Measurements from ENCODE around the gene HDAC11. TPM values are rescaled to one million over a fixed set of nuclear protein-coding genes. Genes with fewer than 3 reads are reported as not detected.
"Not testable (repeated sequence)": the region's sequence is repeated elsewhere in the genome, so short reads cannot be mapped to it uniquely, and the experiment has no call there.

The HDAC11 gene
- total RNA-seq (2012; rRNA removed), result 2.2 and 4.6 TPM in 2 replicates

GRCh38 chr3:13479582-13480339, at the start of gene HDAC11:
HDAC11 (plus strand) TSS chr3:13480306; CDS start chr3:13480348, 42 bp downstream.
- Histone ChIP-seq H3K4me1 (ENCODE audit: control insufficient read depth, insufficient read depth, low read length) (peaks cover 14% of the 10 kb centered on the region), H3K9me3 (replicated peaks; ENCODE audit: low read length) (no peaks in the 10 kb centered on the region), H3K4me3 (ENCODE audit: low read length) (peak within 1 kb of the TSS; percentile 92), H3K36me3 (ENCODE audit: insufficient read depth, low read length) (no peaks in the 10 kb centered on the region), H3K4me2 (ENCODE audit: low read length) (peak within 1 kb of the TSS; percentile 100), H3K9ac (ENCODE audit: low read depth, low read length) (peak within 1 kb of the TSS; percentile 91), H3K27me3 (ENCODE audit: control insufficient read depth, insufficient read depth, low read length) (peaks cover 1% of the 10 kb centered on the region)

- not testable (repeated sequence) for H3K9ac ChIP-seq (ENCODE audit: low read depth, low read length); H3K4me3 ChIP-seq (ENCODE audit: low read length); H3K9me3 ChIP-seq (replicated peaks; ENCODE audit: low read length); H3K27me3 ChIP-seq (ENCODE audit: control insufficient read depth, insufficient read depth, low read length); H3K4me2 ChIP-seq (ENCODE audit: low read length); H3K4me1 ChIP-seq (ENCODE audit: control insufficient read depth, insufficient read depth, low read length); H3K36me3 ChIP-seq (ENCODE audit: insufficient read depth, low read length)
Observed at GRCh38 chr3:13430411-13430875, 49.7 kb upstream of the HDAC11 start.

- H3K4me2 ChIP-seq (ENCODE audit: low read length), result no peak overlapping the region
- H3K9ac ChIP-seq (ENCODE audit: low read depth, low read length), result no peak overlapping the region
- H3K4me3 ChIP-seq (ENCODE audit: low read length), result no peak overlapping the region
- H3K36me3 ChIP-seq (ENCODE audit: insufficient read depth, low read length), result no peaks in the 10 kb centered on the region
- no peaks in the 10 kb centered on the region for H3K4me1 ChIP-seq (ENCODE audit: control insufficient read depth, insufficient read depth, low read length)
- no peaks in the 10 kb centered on the region for H3K9me3 ChIP-seq (replicated peaks; ENCODE audit: low read length)
- H3K27me3 ChIP-seq (ENCODE audit: control insufficient read depth, insufficient read depth, low read length), result no peaks in the 10 kb centered on the region
Observed at GRCh38 chr3:13432093-13432492, 48.0 kb upstream of the HDAC11 start.

GRCh38 chr3:13433912-13434311, 46.2 kb upstream of the HDAC11 start:
- Histone ChIP-seq H3K4me3 (ENCODE audit: low read length) (no peak overlapping the region), H3K27me3 (ENCODE audit: control insufficient read depth, insufficient read depth, low read length) (no peaks in the 10 kb centered on the region), H3K4me1 (ENCODE audit: control insufficient read depth, insufficient read depth, low read length) (no peaks in the 10 kb centered on the region), H3K4me2 (ENCODE audit: low read length) (no peak overlapping the region), H3K9me3 (replicated peaks; ENCODE audit: low read length) (no peaks in the 10 kb centered on the region), H3K36me3 (ENCODE audit: insufficient read depth, low read length) (no peaks in the 10 kb centered on the region), H3K9ac (ENCODE audit: low read depth, low read length) (no peak overlapping the region)

- H3K27me3 ChIP-seq (ENCODE audit: control insufficient read depth, insufficient read depth, low read length), result not testable (repeated sequence)
Observed at GRCh38 chr3:13436213-13436612, 43.9 kb upstream of the HDAC11 start.

GRCh38 chr3:13440204-13440817, 39.8 kb upstream of the HDAC11 start:
- Histone ChIP-seq H3K27me3 (ENCODE audit: control insufficient read depth, insufficient read depth, low read length) (no peaks in the 10 kb centered on the region), H3K9me3 (replicated peaks; ENCODE audit: low read length) (no peaks in the 10 kb centered on the region), H3K36me3 (ENCODE audit: insufficient read depth, low read length) (no peaks in the 10 kb centered on the region), H3K4me2 (ENCODE audit: low read length) (no peak overlapping the region), H3K9ac (ENCODE audit: low read depth, low read length) (no peak overlapping the region), H3K4me3 (ENCODE audit: low read length) (no peak overlapping the region), H3K4me1 (ENCODE audit: control insufficient read depth, insufficient read depth, low read length) (no peaks in the 10 kb centered on the region)

More at GRCh38 chr3:13436213-13436612, 43.9 kb upstream of the HDAC11 start:
- not testable (repeated sequence) for H3K4me1 ChIP-seq (ENCODE audit: control insufficient read depth, insufficient read depth, low read length); H3K4me3 ChIP-seq (ENCODE audit: low read length); H3K9ac ChIP-seq (ENCODE audit: low read depth, low read length); H3K4me2 ChIP-seq (ENCODE audit: low read length); H3K36me3 ChIP-seq (ENCODE audit: insufficient read depth, low read length); H3K9me3 ChIP-seq (replicated peaks; ENCODE audit: low read length)

- H3K9ac ChIP-seq (ENCODE audit: low read depth, low read length); H3K36me3 ChIP-seq (ENCODE audit: insufficient read depth, low read length); H3K4me2 ChIP-seq (ENCODE audit: low read length): not testable (repeated sequence)
Observed at GRCh38 chr3:13442882-13443281, 37.2 kb upstream of the HDAC11 start.

GRCh38 chr3:13451301-13451673, 28.8 kb upstream of the HDAC11 start:
- H3K9ac ChIP-seq (ENCODE audit: low read depth, low read length), result peak overlapping the region; percentile 71
- peak overlapping the region; percentile 85 for H3K4me2 ChIP-seq (ENCODE audit: low read length)
- H3K9me3 ChIP-seq (replicated peaks; ENCODE audit: low read length), result no peaks in the 10 kb centered on the region
- H3K36me3 ChIP-seq (ENCODE audit: insufficient read depth, low read length), result no peaks in the 10 kb centered on the region
- peaks cover 6% of the 10 kb centered on the region for H3K27me3 ChIP-seq (ENCODE audit: control insufficient read depth, insufficient read depth, low read length)
- H3K4me3 ChIP-seq (ENCODE audit: low read length), result peak overlapping the region; percentile 72
- peaks cover 4% of the 10 kb centered on the region for H3K4me1 ChIP-seq (ENCODE audit: control insufficient read depth, insufficient read depth, low read length)

More at GRCh38 chr3:13442882-13443281, 37.2 kb upstream of the HDAC11 start:
- H3K27me3 ChIP-seq (ENCODE audit: control insufficient read depth, insufficient read depth, low read length); H3K4me1 ChIP-seq (ENCODE audit: control insufficient read depth, insufficient read depth, low read length); H3K4me3 ChIP-seq (ENCODE audit: low read length); H3K9me3 ChIP-seq (replicated peaks; ENCODE audit: low read length): not testable (repeated sequence)

- no peaks in the 10 kb centered on the region for H3K36me3 ChIP-seq (ENCODE audit: insufficient read depth, low read length)
- peak overlapping the region; percentile 85 for H3K4me2 ChIP-seq (ENCODE audit: low read length)
- peaks cover 6% of the 10 kb centered on the region for H3K27me3 ChIP-seq (ENCODE audit: control insufficient read depth, insufficient read depth, low read length)
- peaks cover 4% of the 10 kb centered on the region for H3K4me1 ChIP-seq (ENCODE audit: control insufficient read depth, insufficient read depth, low read length)
- H3K4me3 ChIP-seq (ENCODE audit: low read length), result peak overlapping the region; percentile 58
- H3K9me3 ChIP-seq (replicated peaks; ENCODE audit: low read length), result no peaks in the 10 kb centered on the region
- no peak overlapping the region for H3K9ac ChIP-seq (ENCODE audit: low read depth, low read length)
Observed at GRCh38 chr3:13452490-13453335, 27.4 kb upstream of the HDAC11 start.

GRCh38 chr3:13455644-13456043, 24.5 kb upstream of the HDAC11 start:
- Histone ChIP-seq H3K4me2 (ENCODE audit: low read length) (no peak overlapping the region), H3K4me1 (ENCODE audit: control insufficient read depth, insufficient read depth, low read length) (peaks cover 4% of the 10 kb centered on the region), H3K9ac (ENCODE audit: low read depth, low read length) (no peak overlapping the region), H3K4me3 (ENCODE audit: low read length) (no peak overlapping the region), H3K27me3 (ENCODE audit: control insufficient read depth, insufficient read depth, low read length) (peaks cover 19% of the 10 kb centered on the region), H3K9me3 (replicated peaks; ENCODE audit: low read length) (no peaks in the 10 kb centered on the region), H3K36me3 (ENCODE audit: insufficient read depth, low read length) (no peaks in the 10 kb centered on the region)

- Histone ChIP-seq H3K4me1 (ENCODE audit: control insufficient read depth, insufficient read depth, low read length) (no peaks in the 10 kb centered on the region), H3K27me3 (ENCODE audit: control insufficient read depth, insufficient read depth, low read length) (peaks cover 19% of the 10 kb centered on the region), H3K36me3 (ENCODE audit: insufficient read depth, low read length) (no peaks in the 10 kb centered on the region), H3K4me3 (ENCODE audit: low read length) (no peak overlapping the region), H3K9me3 (replicated peaks; ENCODE audit: low read length) (no peaks in the 10 kb centered on the region), H3K9ac (ENCODE audit: low read depth, low read length) (no peak overlapping the region), H3K4me2 (ENCODE audit: low read length) (no peak overlapping the region)
Observed at GRCh38 chr3:13457593-13457992, 22.5 kb upstream of the HDAC11 start.
